AG04449 (cell line): ENCODE results near the gene SUN5.

Source experiments
- CTCF ChIA-PET: fragments of 350-600 bp; formaldehyde crosslinking; extraction: SDS; loops from one replicate; lab custom pipeline; 2021; ENCODE audit warnings: antibody characterized with exemption; lab: Yijun Ruan, JAX
- POLR2A ChIA-PET: fragments of 400-600, 350-600 bp; formaldehyde crosslinking; extraction: SDS; loops from one replicate; lab custom pipeline; 2020; ENCODE audit warnings: antibody characterized with exemption, inconsistent platforms; lab: Yijun Ruan, JAX
- DNase-seq: peaks from one replicate; pipeline ENCODE4 v3.0.0-alpha.2; 2010; ENCODE audit warnings: low read depth, low spot score
- H3K4me3 ChIP-seq: 2 replicates; pipeline ENCODE4 v1.5.1; 2011; ENCODE audit warnings: low read depth, mild to moderate bottlenecking, control low read depth, low read length
- CTCF ChIP-seq: IDR thresholded peaks from one replicate; pipeline ENCODE4 v1.5.1; 2011; ENCODE audit warnings: mild to moderate bottlenecking, moderate library complexity, low read length, control low read depth, inconsistent platforms; ENCODE audit not compliant: insufficient read depth; ENCODE audit errors: missing control alignments

The SUN5 gene

DNA sequence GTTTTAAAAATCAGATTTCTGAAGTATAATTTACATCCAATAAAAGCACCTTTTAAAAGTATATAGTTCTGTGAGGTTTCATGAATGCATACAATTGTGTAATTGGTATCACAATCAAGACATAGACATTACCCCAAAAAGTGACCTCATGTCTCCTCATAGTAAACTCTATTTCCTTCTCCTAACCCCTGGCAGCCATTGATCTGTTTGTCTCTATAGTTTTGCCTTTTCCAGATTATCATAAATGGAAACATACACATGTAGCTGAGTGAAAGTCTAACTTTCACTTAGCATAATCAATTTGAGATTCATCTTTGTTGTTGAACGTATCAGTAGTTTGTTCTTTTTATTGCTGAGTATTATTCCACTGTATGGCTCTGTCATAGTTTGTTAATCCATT, 57.6 kb downstream of the SUN5 start:
- no peak for DNase-seq
- CTCF ChIA-PET, result interaction anchor here (1.1 to 5.8 kb wide), 15 partner anchors 8 to 424 kb away, joined by 3 to 91 read pairs (median 9); partner anchors contain the start of gene C20orf203

GRCh38 chr20:32945710-32946221, 58.5 kb downstream of the SUN5 start:
- DNase-seq, result peak; percentile 3
- peak; percentile 37 for TF ChIP-seq CTCF
- no peak overlapping the region for H3K4me3 ChIP-seq
- ChIA-PET CTCF (interaction anchor here (0.9 to 5.8 kb wide), 17 partner anchors 9 to 424 kb away, joined by 3 to 91 read pairs (median 7); partner anchors contain the start of gene C20orf203), POLR2A (no interaction called here)

More for the DNA sequence above, 57.6 kb downstream of the SUN5 start:
- POLR2A ChIA-PET, result no interaction called here
- H3K4me3 ChIP-seq, result no peak overlapping the region
- no peak for TF ChIP-seq CTCF

- DNase-seq, result no peak
- TF ChIP-seq CTCF, result no peak
- H3K4me3 ChIP-seq, result no peak overlapping the region
- ChIA-PET POLR2A (no interaction called here), CTCF (interaction anchor here (4.8 to 5.8 kb wide), 3 partner anchors 39 to 153 kb away, joined by 28 to 91 read pairs (median 60); no protein-coding TSS in a partner anchor)
Measured at GRCh38 chr20:32943490-32944052, 60.7 kb downstream of the SUN5 start.

DNA sequence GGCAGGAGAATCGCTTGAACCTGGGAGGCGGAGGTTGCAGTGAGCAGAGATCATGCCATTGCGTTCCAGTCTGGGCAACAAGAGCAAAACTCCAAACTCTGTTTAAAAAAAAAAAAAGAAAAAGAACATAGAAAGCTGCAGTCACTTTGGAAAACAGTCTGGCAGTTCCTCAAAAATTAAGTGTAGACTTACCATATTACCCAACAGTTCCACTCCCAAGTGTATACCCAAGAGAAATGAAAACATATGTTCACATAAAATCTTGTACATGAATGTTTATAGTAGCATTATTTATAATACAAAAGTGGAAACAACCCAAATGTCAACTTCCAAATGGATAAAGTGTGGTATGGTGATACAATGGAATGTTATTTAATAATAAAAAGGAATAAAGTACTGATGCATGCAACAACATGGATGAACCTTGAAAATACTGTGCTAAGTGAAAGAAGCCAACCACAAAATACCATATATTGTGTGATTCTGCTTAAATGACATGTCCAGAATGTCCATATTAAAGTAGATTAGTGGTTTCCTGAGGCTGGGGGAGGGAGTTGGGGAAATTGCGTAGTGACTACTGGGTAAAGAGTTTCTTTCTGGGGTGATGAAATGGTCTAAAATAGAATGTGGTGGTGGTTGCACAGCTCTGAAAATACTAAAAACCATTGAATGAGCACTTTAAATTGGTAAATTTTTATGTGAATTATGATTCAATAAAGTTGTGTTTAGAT, 62.9 kb downstream of the SUN5 start:
- CTCF ChIA-PET, result no interaction called here
- DNase-seq, result no peak
- no peak overlapping the region for H3K4me3 ChIP-seq
- POLR2A ChIA-PET, result no interaction called here
- no peak for TF ChIP-seq CTCF

- ChIA-PET CTCF (no interaction called here), POLR2A (no interaction called here)
- no peak for DNase-seq
- TF ChIP-seq CTCF, result no peak
- no peak overlapping the region for H3K4me3 ChIP-seq
Measured at GRCh38 chr20:32934580-32934979, 69.7 kb downstream of the SUN5 start.
